ENCODE results near the gene NHSL2.

DNA sequence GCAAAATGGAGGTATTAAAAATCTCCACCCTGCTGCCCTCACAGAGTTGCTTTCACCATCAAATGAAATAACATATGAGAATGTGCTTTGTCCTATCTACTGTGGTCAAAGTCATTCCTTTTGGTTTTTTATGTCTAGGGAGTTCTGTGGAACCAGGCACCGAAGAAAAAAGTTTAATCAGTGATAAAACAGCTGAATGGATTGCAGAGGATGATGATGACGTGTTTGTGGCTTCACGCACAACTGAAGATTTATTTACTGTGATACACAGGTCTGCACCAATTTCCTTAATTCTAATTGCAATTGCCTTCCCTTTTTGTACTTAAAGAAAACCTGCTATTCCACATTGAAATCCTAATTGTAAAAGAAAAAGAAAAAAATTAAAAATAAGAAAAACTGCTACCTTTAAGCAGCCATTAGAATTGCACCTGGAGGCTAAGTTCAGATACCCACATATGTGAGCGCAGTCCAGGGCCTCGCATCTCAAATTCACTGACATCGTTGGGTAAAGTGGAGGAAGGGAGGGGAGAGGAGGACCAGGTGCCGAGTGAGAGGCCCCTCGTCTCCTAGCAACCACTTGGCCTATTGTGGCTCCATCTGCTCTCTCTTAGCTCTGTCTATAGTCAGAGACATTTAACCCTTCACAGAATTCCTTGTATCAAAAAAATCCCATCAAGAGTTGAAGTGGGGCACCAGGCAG, 231.6 kb downstream of the NHSL2 start:
- TF ChIP-seq EZH2phosphoT487 (IDR thresholded peaks at IDR 0.05; ENCODE audit: borderline replicate concordance, low read depth) (no peak), FOXJ3 (CRISPR knock-in tag; IDR thresholded peaks at IDR 0.05) (no peak), POLR2AphosphoS5 (IDR thresholded peaks at IDR 0.05; ENCODE audit: low read depth, low read length) (no peak), TAF1 (IDR thresholded peaks at IDR 0.05; ENCODE audit: borderline replicate concordance, low read depth, low read length) (no peak), RCOR1 (IDR thresholded peaks at IDR 0.05; ENCODE audit: low read length) (no peak), REST (IDR thresholded peaks at IDR 0.05; ENCODE audit: low read depth, low read length) (no peak), JUND (IDR thresholded peaks at IDR 0.05) (no peak)
- TF ChIP-seq, protein P1, sequence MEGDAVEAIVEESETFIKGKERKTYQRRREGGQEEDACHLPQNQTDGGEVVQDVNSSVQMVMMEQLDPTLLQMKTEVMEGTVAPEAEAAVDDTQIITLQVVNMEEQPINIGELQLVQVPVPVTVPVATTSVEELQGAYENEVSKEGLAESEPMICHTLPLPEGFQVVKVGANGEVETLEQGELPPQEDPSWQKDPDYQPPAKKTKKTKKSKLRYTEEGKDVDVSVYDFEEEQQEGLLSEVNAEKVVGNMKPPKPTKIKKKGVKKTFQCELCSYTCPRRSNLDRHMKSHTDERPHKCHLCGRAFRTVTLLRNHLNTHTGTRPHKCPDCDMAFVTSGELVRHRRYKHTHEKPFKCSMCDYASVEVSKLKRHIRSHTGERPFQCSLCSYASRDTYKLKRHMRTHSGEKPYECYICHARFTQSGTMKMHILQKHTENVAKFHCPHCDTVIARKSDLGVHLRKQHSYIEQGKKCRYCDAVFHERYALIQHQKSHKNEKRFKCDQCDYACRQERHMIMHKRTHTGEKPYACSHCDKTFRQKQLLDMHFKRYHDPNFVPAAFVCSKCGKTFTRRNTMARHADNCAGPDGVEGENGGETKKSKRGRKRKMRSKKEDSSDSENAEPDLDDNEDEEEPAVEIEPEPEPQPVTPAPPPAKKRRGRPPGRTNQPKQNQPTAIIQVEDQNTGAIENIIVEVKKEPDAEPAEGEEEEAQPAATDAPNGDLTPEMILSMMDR (IDR thresholded peaks at IDR 0.05): no peak
- TF ChIP-seq, protein P2, sequence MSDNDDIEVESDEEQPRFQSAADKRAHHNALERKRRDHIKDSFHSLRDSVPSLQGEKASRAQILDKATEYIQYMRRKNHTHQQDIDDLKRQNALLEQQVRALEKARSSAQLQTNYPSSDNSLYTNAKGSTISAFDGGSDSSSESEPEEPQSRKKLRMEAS (IDR thresholded peaks at IDR 0.05; ENCODE audit: low read depth): no peak
- TF ChIP-seq, protein P3, sequence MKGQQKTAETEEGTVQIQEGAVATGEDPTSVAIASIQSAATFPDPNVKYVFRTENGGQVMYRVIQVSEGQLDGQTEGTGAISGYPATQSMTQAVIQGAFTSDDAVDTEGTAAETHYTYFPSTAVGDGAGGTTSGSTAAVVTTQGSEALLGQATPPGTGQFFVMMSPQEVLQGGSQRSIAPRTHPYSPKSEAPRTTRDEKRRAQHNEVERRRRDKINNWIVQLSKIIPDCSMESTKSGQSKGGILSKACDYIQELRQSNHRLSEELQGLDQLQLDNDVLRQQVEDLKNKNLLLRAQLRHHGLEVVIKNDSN (IDR thresholded peaks at IDR 0.05; ENCODE audit: borderline replicate concordance, low read depth): no peak
- TF ChIP-seq, protein P4, sequence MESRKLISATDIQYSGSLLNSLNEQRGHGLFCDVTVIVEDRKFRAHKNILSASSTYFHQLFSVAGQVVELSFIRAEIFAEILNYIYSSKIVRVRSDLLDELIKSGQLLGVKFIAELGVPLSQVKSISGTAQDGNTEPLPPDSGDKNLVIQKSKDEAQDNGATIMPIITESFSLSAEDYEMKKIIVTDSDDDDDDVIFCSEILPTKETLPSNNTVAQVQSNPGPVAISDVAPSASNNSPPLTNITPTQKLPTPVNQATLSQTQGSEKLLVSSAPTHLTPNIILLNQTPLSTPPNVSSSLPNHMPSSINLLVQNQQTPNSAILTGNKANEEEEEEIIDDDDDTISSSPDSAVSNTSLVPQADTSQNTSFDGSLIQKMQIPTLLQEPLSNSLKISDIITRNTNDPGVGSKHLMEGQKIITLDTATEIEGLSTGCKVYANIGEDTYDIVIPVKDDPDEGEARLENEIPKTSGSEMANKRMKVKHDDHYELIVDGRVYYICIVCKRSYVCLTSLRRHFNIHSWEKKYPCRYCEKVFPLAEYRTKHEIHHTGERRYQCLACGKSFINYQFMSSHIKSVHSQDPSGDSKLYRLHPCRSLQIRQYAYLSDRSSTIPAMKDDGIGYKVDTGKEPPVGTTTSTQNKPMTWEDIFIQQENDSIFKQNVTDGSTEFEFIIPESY (IDR thresholded peaks at IDR 0.05; ENCODE audit: borderline replicate concordance, low read depth): no peak
